SK-N-SH treated with all-trans-retinoic acid at 6 μM for 48 hours (cell line): ENCODE results near the gene LAMTOR2.

ENCODE experiments used
- ATAC-seq: fragments of 200-7000 bp; cut with Tn5 transposase; 3 replicates; pipeline ENCODE4 v1.9.1; 2020; ENCODE audit warnings: mild to moderate bottlenecking, moderate library complexity
- BACH2 ChIP-seq: fragments of 250-450 bp; sonication (Bioruptor Pico); IDR thresholded peaks from 2 replicates; pipeline ENCODE4 v1.9.0; 2021; ENCODE audit warnings: mild to moderate bottlenecking, borderline replicate concordance
- CSDC2 ChIP-seq: fragments of 250-450 bp; sonication (Bioruptor Pico); IDR thresholded peaks from 2 replicates; pipeline ENCODE4 v1.5.0; 2020; ENCODE audit warnings: mild to moderate bottlenecking, moderate library complexity
- GLIS3 ChIP-seq: fragments of 250-450 bp; sonication (Bioruptor Pico); IDR thresholded peaks from 2 replicates; pipeline ENCODE4 v1.5.0; 2020; ENCODE audit warnings: mild to moderate bottlenecking, moderate library complexity
- ISL1 ChIP-seq: fragments of 250-450 bp; sonication (Bioruptor Pico); IDR thresholded peaks from 2 replicates; pipeline ENCODE4 v2.1.2; 2022; ENCODE audit warnings: mild to moderate bottlenecking, moderate library complexity
- OSR1 ChIP-seq: fragments of 250-450 bp; sonication (Bioruptor Pico); IDR thresholded peaks from 2 replicates; pipeline ENCODE4 v1.8.0; 2022; ENCODE audit warnings: moderate library complexity, mild to moderate bottlenecking, inconsistent platforms
- PPARA ChIP-seq: fragments of 250-450 bp; sonication (Bioruptor Pico); IDR thresholded peaks from 2 replicates; pipeline ENCODE4 v1.5.0; 2020; ENCODE audit warnings: mild to moderate bottlenecking, borderline replicate concordance
- RARB ChIP-seq: fragments of 250-450 bp; sonication (Bioruptor Pico); IDR thresholded peaks from 2 replicates; pipeline ENCODE4 v1.8.0; 2021; ENCODE audit warnings: mild to moderate bottlenecking, moderate library complexity
- SNAI2 ChIP-seq: fragments of 250-450 bp; sonication (Bioruptor Pico); IDR thresholded peaks from 2 replicates; pipeline ENCODE4 v1.5.0; 2020; ENCODE audit warnings: mild to moderate bottlenecking, moderate library complexity
- TCF4 ChIP-seq: fragments of 250-450 bp; sonication (Bioruptor Pico); IDR thresholded peaks from 2 replicates; pipeline ENCODE4 v1.8.0; 2021; ENCODE audit warnings: mild to moderate bottlenecking, moderate library complexity, borderline replicate concordance
- TOX ChIP-seq: fragments of 250-450 bp; sonication (Bioruptor Pico); IDR thresholded peaks from 2 replicates; pipeline ENCODE4 v1.8.0; 2021; ENCODE audit warnings: mild to moderate bottlenecking, moderate library complexity, borderline replicate concordance
- ZC3H10 ChIP-seq: fragments of 250-450 bp; sonication (Bioruptor Pico); IDR thresholded peaks from 2 replicates; pipeline ENCODE4 v1.5.1; 2021; ENCODE audit warnings: mild to moderate bottlenecking, moderate library complexity
- ZFP3 ChIP-seq: fragments of 250-450 bp; sonication (Bioruptor Pico); IDR thresholded peaks from 2 replicates; pipeline ENCODE4 v1.5.0; 2020; ENCODE audit warnings: mild to moderate bottlenecking, moderate library complexity
- ZNF565 ChIP-seq: fragments of 450-650 bp; formaldehyde crosslinking; conservative IDR thresholded peaks from 2 replicates; pipeline ENCODE4 v1.5.0; 2020; ENCODE audit warnings: low read depth, mild to moderate bottlenecking, moderate library complexity
- ZNF8 ChIP-seq: fragments of 450-650 bp; formaldehyde crosslinking; IDR thresholded peaks from 2 replicates; pipeline ENCODE4 v1.5.0; 2020; ENCODE audit warnings: mild to moderate bottlenecking, moderate library complexity
- TF ChIP-seq, protein P1 (sequence below): fragments of 250-450 bp; sonication (Bioruptor Pico); IDR thresholded peaks from 2 replicates; pipeline ENCODE4 v1.8.0; 2021; ENCODE audit warnings: low read depth, mild to moderate bottlenecking, moderate library complexity, borderline replicate concordance
- TF ChIP-seq, protein P2 (sequence below): fragments of 250-450 bp; sonication (Bioruptor Pico); IDR thresholded peaks from 2 replicates; pipeline ENCODE4 v1.5.0; 2020; ENCODE audit warnings: mild to moderate bottlenecking, moderate library complexity
- TF ChIP-seq, protein P3 (sequence below): fragments of 250-450 bp; sonication (Bioruptor Pico); IDR thresholded peaks from 2 replicates; pipeline ENCODE4 v1.5.1; 2020; ENCODE audit warnings: low read depth, mild to moderate bottlenecking, moderate library complexity
- TF ChIP-seq, protein P4 (sequence below): fragments of 250-450 bp; sonication (Bioruptor Pico); IDR thresholded peaks from 2 replicates; pipeline ENCODE4 v1.5.1; 2021; ENCODE audit warnings: mild to moderate bottlenecking, moderate library complexity
- TF ChIP-seq, protein P5 (sequence below): fragments of 250-450 bp; sonication (Bioruptor Pico); IDR thresholded peaks from 2 replicates; pipeline ENCODE4 v1.8.0; 2020; ENCODE audit warnings: mild to moderate bottlenecking, moderate library complexity, borderline replicate concordance

The LAMTOR2 gene

DNA sequence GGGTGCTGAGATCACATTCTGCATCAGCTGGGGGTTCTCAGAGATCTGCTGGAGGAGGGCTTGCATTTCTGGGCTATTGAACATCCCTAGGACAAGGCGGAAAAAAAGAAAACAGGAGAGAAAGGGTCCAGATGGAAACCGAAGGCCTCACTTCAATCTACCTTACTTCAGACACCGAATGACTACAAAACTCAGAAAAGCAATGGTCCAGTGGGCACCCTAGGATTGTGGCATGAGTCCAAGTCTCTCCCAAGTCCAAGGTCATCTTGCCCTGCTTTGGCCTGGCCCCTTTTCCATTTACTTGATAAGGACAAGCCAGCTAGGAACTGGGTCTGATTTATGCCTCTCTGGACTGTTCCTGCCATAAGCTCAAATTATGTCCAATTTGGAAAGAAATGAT, 11.8 kb upstream of the LAMTOR2 start:
- TF ChIP-seq ZNF565 (CRISPR knock-in tag) (no peak), ZFP3 (CRISPR knock-in tag) (no peak), TOX (CRISPR knock-in tag) (no peak)
- ATAC-seq: no peak

DNA sequence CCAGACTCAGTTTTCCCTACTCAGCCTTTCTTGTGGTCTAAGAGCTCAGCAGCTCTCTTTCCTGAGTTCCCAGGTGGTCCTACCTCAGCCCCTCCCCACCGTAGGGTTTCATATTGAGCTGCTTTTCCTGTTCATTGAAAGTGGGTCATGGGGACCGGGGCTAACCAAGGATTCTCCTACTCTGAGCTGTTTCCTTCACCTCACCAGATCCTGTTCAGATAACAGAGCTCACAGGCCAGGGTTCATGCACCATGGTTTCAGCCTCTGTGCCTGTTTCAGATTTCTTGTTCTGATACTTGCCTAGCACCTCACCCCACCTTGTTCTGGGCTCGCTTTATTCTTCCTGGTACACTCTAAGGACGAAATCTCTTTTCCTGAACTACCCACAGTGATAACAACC, 9.5 kb upstream of the LAMTOR2 start:
- no peak for ATAC-seq

DNA sequence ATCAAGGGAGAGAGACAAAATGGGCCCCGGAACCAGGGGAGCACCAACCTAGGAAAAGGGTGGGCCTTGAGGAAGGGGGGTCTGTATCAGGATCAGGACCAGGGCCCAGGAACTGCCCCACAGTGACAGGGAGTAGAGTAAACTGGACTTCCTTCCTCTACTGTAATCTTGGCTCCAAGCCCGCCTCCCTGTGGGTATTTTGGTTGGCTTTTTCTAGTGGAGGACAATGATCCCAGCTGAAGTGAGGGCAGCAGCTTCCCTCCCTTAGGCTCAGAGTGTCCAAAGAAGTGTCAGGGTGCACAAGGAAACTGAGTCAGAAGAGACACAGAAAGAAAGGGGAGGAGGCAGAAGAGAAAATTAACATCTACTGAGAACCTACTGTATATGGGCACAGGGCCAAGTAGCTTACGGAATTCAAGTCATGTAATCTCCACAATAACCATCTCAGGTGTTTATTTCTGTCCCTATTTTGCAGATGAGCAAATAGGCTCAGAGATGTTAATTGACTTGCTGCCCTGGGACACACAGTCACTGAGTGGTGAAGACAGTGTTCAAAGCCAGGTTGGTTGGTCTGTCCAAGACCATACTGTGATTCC, 5.8 kb upstream of the LAMTOR2 start:
- no peak for ATAC-seq
- TF ChIP-seq ZC3H10 (CRISPR knock-in tag): no peak
- TF ChIP-seq RARB (CRISPR knock-in tag): no peak
- TF ChIP-seq OSR1: no peak
- TF ChIP-seq, protein P1, sequence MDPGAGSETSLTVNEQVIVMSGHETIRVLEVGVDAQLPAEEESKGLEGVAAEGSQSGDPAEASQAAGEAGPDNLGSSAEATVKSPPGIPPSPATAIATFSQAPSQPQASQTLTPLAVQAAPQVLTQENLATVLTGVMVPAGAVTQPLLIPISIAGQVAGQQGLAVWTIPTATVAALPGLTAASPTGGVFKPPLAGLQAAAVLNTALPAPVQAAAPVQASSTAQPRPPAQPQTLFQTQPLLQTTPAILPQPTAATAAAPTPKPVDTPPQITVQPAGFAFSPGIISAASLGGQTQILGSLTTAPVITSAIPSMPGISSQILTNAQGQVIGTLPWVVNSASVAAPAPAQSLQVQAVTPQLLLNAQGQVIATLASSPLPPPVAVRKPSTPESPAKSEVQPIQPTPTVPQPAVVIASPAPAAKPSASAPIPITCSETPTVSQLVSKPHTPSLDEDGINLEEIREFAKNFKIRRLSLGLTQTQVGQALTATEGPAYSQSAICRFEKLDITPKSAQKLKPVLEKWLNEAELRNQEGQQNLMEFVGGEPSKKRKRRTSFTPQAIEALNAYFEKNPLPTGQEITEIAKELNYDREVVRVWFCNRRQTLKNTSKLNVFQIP (CRISPR knock-in tag): no peak
- no peak for TF ChIP-seq SNAI2
- TF ChIP-seq TCF4 (CRISPR knock-in tag): no peak
- no peak for TF ChIP-seq GLIS3 (CRISPR knock-in tag)
- TF ChIP-seq BACH2 (CRISPR knock-in tag): no peak
- no peak for TF ChIP-seq ZNF565 (CRISPR knock-in tag)
- TF ChIP-seq TOX (CRISPR knock-in tag): no peak
- TF ChIP-seq, protein P2, sequence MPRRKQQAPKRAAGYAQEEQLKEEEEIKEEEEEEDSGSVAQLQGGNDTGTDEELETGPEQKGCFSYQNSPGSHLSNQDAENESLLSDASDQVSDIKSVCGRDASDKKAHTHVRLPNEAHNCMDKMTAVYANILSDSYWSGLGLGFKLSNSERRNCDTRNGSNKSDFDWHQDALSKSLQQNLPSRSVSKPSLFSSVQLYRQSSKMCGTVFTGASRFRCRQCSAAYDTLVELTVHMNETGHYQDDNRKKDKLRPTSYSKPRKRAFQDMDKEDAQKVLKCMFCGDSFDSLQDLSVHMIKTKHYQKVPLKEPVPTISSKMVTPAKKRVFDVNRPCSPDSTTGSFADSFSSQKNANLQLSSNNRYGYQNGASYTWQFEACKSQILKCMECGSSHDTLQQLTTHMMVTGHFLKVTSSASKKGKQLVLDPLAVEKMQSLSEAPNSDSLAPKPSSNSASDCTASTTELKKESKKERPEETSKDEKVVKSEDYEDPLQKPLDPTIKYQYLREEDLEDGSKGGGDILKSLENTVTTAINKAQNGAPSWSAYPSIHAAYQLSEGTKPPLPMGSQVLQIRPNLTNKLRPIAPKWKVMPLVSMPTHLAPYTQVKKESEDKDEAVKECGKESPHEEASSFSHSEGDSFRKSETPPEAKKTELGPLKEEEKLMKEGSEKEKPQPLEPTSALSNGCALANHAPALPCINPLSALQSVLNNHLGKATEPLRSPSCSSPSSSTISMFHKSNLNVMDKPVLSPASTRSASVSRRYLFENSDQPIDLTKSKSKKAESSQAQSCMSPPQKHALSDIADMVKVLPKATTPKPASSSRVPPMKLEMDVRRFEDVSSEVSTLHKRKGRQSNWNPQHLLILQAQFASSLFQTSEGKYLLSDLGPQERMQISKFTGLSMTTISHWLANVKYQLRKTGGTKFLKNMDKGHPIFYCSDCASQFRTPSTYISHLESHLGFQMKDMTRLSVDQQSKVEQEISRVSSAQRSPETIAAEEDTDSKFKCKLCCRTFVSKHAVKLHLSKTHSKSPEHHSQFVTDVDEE (CRISPR knock-in tag): no peak
- no peak for TF ChIP-seq PPARA (CRISPR knock-in tag)
- TF ChIP-seq, protein P3, sequence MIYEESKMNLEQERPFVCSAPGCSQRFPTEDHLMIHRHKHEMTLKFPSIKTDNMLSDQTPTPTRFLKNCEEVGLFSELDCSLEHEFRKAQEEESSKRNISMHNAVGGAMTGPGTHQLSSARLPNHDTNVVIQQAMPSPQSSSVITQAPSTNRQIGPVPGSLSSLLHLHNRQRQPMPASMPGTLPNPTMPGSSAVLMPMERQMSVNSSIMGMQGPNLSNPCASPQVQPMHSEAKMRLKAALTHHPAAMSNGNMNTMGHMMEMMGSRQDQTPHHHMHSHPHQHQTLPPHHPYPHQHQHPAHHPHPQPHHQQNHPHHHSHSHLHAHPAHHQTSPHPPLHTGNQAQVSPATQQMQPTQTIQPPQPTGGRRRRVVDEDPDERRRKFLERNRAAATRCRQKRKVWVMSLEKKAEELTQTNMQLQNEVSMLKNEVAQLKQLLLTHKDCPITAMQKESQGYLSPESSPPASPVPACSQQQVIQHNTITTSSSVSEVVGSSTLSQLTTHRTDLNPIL (CRISPR knock-in tag): no peak
- TF ChIP-seq, protein P4, sequence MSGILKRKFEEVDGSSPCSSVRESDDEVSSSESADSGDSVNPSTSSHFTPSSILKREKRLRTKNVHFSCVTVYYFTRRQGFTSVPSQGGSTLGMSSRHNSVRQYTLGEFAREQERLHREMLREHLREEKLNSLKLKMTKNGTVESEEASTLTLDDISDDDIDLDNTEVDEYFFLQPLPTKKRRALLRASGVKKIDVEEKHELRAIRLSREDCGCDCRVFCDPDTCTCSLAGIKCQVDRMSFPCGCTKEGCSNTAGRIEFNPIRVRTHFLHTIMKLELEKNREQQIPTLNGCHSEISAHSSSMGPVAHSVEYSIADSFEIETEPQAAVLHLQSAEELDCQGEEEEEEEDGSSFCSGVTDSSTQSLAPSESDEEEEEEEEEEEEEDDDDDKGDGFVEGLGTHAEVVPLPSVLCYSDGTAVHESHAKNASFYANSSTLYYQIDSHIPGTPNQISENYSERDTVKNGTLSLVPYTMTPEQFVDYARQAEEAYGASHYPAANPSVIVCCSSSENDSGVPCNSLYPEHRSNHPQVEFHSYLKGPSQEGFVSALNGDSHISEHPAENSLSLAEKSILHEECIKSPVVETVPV (CRISPR knock-in tag): no peak
- no peak for TF ChIP-seq ZNF8 (CRISPR knock-in tag)

More for the DNA sequence above, 9.5 kb upstream of the LAMTOR2 start:
- TF ChIP-seq, protein P5, sequence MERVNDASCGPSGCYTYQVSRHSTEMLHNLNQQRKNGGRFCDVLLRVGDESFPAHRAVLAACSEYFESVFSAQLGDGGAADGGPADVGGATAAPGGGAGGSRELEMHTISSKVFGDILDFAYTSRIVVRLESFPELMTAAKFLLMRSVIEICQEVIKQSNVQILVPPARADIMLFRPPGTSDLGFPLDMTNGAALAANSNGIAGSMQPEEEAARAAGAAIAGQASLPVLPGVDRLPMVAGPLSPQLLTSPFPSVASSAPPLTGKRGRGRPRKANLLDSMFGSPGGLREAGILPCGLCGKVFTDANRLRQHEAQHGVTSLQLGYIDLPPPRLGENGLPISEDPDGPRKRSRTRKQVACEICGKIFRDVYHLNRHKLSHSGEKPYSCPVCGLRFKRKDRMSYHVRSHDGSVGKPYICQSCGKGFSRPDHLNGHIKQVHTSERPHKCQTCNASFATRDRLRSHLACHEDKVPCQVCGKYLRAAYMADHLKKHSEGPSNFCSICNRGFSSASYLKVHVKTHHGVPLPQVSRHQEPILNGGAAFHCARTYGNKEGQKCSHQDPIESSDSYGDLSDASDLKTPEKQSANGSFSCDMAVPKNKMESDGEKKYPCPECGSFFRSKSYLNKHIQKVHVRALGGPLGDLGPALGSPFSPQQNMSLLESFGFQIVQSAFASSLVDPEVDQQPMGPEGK (CRISPR knock-in tag): no peak
- TF ChIP-seq ZC3H10 (CRISPR knock-in tag) (no peak), ZFP3 (CRISPR knock-in tag) (no peak), ZNF565 (CRISPR knock-in tag) (no peak), ZNF8 (CRISPR knock-in tag) (no peak), ISL1 (CRISPR knock-in tag) (no peak), OSR1 (no peak), CSDC2 (CRISPR knock-in tag) (no peak), RARB (CRISPR knock-in tag) (no peak)
- TF ChIP-seq, protein P4 (CRISPR knock-in tag): no peak
